Tibial nerve (tissue), 3 donors: ENCODE measurements around the gene MUC5AC.
"Not testable (repeated sequence)": the region's sequence is repeated elsewhere in the genome, so short reads cannot be mapped to it uniquely, and the experiment has no call there.

Source experiments
- POLR2A ChIP-seq, 2 donors: fragments of 450-650 bp; IDR thresholded peaks; one replicate each; pipeline ENCODE4 v1.6.1; 2017; ENCODE audit warnings: antibody characterized with exemption in 2 of 2, mild to moderate bottlenecking in 2 of 2, moderate library complexity in 2 of 2
- TF ChIP-seq, protein P1 (sequence below), 5 experiments: fragments of 200-600 bp in 3 of 5; fragments of 450-650 bp in 2 of 5; sonication (generic) in 3 of 5; IDR thresholded peaks; one replicate each; pipeline ENCODE4 v1.5.1; 2016 to 2019; ENCODE audit warnings: antibody characterized with exemption in 5 of 5, mild to moderate bottlenecking in 3 of 5, moderate library complexity in 2 of 5

DNA sequence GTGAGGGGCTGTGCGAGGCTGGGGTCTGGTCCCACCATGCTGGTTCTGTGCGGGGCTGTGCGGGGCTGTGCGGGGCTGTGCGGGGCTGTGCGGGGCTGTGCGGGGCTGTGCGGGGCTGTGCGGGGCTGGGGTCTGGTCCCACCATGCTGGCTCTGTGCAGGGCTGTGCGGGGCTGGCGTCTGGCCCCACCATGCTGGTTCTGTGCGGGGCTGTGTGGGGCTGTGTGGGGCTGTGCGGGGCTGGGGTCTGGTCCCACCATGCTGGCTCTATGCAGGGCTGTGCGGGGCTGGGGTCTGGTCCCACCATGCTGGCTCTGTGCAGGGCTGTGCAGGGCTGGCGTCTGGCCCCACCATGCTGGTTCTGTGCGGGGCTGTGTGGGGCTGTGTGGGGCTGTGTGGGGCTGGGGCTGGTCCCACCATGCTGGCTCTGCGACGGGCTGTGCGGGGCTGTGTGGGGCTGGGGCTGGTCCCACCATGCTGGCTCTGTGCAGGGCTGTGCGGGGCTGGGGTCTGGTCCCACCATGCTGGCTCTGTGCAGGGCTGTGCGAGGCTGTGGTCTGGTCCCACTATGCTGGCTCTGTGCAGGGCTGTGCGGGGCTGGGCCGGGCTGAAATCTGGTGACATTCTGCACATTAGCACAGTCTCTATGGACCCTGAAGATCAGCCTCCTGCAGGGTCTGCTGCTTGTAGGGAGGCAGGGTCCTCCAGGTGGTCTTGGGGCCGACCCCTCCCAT is 1.9 kb downstream of the MUC5AC start:
- TF ChIP-seq, protein P1, sequence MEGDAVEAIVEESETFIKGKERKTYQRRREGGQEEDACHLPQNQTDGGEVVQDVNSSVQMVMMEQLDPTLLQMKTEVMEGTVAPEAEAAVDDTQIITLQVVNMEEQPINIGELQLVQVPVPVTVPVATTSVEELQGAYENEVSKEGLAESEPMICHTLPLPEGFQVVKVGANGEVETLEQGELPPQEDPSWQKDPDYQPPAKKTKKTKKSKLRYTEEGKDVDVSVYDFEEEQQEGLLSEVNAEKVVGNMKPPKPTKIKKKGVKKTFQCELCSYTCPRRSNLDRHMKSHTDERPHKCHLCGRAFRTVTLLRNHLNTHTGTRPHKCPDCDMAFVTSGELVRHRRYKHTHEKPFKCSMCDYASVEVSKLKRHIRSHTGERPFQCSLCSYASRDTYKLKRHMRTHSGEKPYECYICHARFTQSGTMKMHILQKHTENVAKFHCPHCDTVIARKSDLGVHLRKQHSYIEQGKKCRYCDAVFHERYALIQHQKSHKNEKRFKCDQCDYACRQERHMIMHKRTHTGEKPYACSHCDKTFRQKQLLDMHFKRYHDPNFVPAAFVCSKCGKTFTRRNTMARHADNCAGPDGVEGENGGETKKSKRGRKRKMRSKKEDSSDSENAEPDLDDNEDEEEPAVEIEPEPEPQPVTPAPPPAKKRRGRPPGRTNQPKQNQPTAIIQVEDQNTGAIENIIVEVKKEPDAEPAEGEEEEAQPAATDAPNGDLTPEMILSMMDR (IDR thresholded peaks at IDR 0.05) = not testable (repeated sequence)
- not testable (repeated sequence) for TF ChIP-seq POLR2A (IDR thresholded peaks at IDR 0.05)
